ENCODE measurements around the gene CCDC78. TPM values are rescaled to one million over a fixed set of nuclear protein-coding genes. Genes with fewer than 3 reads are reported as not detected.

CCDC78 gene
- total RNA-seq, 6 experiments from 2014 or later, result 0.31 TPM; not detected in 5

DNA sequence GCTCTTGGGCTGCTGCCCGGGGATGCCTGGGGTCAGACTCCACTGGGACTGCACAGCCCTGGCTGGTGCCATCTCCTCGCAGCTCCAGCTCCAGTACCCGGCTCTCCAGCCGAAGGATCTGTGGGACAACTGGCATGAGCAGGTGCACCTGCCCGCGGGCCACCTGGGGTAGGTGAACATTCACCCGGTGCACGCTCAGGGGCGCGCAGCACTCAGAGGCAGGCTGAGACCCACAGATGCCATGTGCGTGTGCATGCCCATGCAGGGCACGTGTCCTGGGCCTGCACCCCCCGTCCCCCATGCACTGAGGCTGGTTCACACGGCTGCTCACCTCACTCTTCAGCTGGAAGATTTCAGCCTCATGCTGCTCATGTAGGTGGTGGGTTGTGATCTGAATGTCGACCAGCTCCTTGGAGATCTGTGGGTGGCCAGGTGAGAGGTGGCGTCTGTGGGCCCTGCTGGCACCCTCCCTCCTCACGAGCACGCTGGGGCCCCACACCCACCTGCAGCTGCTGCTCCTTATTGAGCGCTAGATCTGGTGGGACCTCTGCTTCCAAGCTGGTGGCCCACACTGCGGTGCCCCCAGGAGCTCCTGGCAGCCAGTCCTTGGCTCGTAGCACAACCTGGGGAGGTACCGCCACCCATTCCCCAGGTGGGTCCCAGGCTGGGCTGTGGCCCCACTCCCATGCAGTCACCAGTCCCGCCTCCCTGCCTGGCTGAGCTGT lies 618 bp downstream of the CCDC78 start:
- DNase-seq, result no peak
- WGBS (ENCODE audit: insufficient coverage, low coverage, low lambda C conversion rate, missing lambda C conversion rate), result 41% methylated on average over 3 of the region's 23 CpGs
- no peaks in the 10 kb centered on the region for H3K9me3 ChIP-seq
- TF ChIP-seq POLR2A (IDR thresholded peaks at IDR 0.05), result no peak
- TF ChIP-seq, protein P1, sequence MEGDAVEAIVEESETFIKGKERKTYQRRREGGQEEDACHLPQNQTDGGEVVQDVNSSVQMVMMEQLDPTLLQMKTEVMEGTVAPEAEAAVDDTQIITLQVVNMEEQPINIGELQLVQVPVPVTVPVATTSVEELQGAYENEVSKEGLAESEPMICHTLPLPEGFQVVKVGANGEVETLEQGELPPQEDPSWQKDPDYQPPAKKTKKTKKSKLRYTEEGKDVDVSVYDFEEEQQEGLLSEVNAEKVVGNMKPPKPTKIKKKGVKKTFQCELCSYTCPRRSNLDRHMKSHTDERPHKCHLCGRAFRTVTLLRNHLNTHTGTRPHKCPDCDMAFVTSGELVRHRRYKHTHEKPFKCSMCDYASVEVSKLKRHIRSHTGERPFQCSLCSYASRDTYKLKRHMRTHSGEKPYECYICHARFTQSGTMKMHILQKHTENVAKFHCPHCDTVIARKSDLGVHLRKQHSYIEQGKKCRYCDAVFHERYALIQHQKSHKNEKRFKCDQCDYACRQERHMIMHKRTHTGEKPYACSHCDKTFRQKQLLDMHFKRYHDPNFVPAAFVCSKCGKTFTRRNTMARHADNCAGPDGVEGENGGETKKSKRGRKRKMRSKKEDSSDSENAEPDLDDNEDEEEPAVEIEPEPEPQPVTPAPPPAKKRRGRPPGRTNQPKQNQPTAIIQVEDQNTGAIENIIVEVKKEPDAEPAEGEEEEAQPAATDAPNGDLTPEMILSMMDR (IDR thresholded peaks at IDR 0.05), result no peak
- H3K4me3 ChIP-seq, result no peak overlapping the region
- intact Hi-C loops (cut with DNase I), result no loop called here
- no peak for ATAC-seq
- H3K27ac ChIP-seq, result no peak overlapping the region
- peaks cover 0 to 21% (median 2%) of the 10 kb centered on the region in 4 donors for H3K4me1 ChIP-seq
- no peaks in the 10 kb centered on the region for H3K27me3 ChIP-seq
- H3K36me3 ChIP-seq, result no peaks in the 10 kb centered on the region

DNA sequence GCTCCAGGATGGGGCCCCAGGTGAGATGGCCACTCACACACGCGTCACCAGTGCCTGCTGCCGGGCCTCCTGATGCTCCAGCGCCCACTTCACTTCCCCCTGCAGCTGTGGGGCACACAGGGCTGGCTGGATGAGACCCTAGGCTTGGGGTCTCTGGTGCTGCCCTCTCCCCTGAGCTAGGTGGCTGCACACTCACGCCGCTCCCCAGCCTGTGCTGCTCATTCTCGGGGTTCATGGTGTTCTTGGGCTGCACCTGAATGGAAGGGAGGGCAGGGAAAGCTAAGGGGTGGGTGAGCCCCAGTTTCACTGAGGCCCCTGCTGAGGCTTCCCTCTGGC lies 1.2 kb downstream of the CCDC78 start:
- no peaks in the 10 kb centered on the region for H3K27me3 ChIP-seq
- no peak overlapping the region for H3K4me3 ChIP-seq
- TF ChIP-seq, protein P1 (IDR thresholded peaks at IDR 0.05), result no peak
- TF ChIP-seq POLR2A (IDR thresholded peaks at IDR 0.05), result no peak
- no peaks in the 10 kb centered on the region for H3K36me3 ChIP-seq
- H3K27ac ChIP-seq, result no peak overlapping the region
- DNase-seq, result no peak
- intact Hi-C loops (cut with DNase I), result no loop called here
- peaks cover 0 to 26% (median 3%) of the 10 kb centered on the region in 4 donors for H3K4me1 ChIP-seq
- no peak for ATAC-seq
- WGBS (ENCODE audit: insufficient coverage, low coverage, low lambda C conversion rate, missing lambda C conversion rate), result 61% methylated on average over 5 of the region's 7 CpGs
- no peaks in the 10 kb centered on the region for H3K9me3 ChIP-seq

DNA sequence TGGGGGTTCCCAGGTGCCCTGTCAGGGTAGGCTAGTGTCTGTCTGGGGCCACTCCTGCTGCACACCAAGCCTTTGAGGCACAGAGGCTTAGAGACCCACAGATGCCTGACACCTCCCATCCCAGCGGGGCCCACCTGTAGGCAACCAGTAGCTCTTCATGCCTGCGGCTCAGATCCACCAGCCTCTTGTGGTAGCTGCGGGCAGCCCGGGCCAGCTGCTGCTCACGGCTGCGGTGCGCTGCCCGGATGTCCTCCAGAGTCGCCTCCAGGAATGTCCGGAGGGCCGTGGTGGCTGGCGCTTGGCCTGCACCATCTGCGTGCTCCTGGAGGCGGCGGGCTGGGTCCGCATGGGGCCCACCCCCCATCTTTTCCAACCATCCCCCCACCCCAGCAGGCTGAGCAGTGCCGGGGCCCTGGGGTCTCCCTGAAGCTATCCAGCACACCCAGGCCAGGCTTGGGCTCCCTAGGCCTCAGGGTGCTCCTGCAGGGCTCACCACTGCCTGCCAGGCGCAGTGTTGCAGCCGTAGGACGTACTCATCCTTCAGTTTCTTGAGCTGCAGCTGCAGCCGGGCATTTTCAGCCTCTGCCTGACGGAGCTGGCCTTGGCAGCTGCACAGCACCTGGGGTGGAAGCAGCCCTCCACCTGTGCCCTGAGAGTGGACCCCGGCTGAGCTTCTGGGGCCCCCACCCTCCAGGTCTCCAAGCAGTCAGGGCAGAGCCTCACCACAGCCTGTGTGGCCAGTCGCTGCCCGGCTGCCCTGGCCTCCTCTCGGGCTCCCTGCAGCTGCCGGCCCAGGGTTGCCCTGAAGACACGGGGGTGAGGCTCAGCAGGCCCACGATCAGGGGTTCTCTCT lies 1.8 kb downstream of the CCDC78 start:
- 10% methylated on average over 2 of the region's 29 CpGs for WGBS (ENCODE audit: insufficient coverage, low coverage, low lambda C conversion rate, missing lambda C conversion rate)
- Histone ChIP-seq H3K27ac (no peak overlapping the region), H3K9me3 (no peaks in the 10 kb centered on the region), H3K4me3 (no peak overlapping the region), H3K36me3 (no peaks in the 10 kb centered on the region), H3K4me1 (peaks cover 0 to 28% (median 3%) of the 10 kb centered on the region in 4 donors), H3K27me3 (no peaks in the 10 kb centered on the region)
- DNase-seq, result no peak
- intact Hi-C loops (cut with DNase I), result no loop called here
- TF ChIP-seq POLR2A (IDR thresholded peaks at IDR 0.05), result no peak
- TF ChIP-seq, protein P1 (IDR thresholded peaks at IDR 0.05), result no peak
- ATAC-seq, result no peak

DNA sequence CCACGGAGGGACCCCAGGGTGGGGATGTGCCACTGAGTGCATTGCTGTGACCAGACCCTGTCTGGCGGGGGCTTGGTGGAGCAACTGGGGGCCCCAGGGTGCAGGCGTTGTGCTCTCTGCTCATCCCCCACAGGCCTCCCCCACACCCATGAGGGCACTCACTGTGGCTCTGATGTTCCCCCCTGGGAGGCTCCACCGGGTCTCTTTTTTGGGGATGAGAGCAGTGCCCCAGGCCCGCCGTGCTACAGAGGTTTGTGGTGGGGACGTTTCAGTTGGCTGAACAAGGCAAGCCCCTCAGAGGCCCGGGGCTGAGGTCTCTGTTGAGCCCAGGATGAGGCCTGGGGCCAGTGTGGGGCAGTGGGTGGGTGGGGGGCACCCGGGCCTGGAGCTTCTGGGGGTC lies 2.5 kb downstream of the CCDC78 start:
- no peaks in the 10 kb centered on the region for H3K9me3 ChIP-seq
- no peak for TF ChIP-seq POLR2A (IDR thresholded peaks at IDR 0.05)
- TF ChIP-seq, protein P1 (IDR thresholded peaks at IDR 0.05), result no peak
- no peaks in the 10 kb centered on the region for H3K27me3 ChIP-seq
- peaks cover 0 to 28% (median 3%) of the 10 kb centered on the region in 4 donors for H3K4me1 ChIP-seq
- ATAC-seq (no peak), DNase-seq (no peak)
- H3K27ac ChIP-seq, result no peak overlapping the region
- H3K4me3 ChIP-seq, result no peak overlapping the region
- no peaks in the 10 kb centered on the region for H3K36me3 ChIP-seq
- WGBS (ENCODE audit: insufficient coverage, low coverage, low lambda C conversion rate, missing lambda C conversion rate), result 82% methylated on average over 3 of the region's 9 CpGs
- intact Hi-C loops (cut with DNase I), result no loop called here
